ENCODE measurements around the gene CHTF8.
"Not testable (repeated sequence)": the region's sequence is repeated elsewhere in the genome, so short reads cannot be mapped to it uniquely, and the experiment has no call there.

Gene CHTF8, protein sequence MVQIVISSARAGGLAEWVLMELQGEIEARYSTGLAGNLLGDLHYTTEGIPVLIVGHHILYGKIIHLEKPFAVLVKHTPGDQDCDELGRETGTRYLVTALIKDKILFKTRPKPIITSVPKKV

GRCh38 chr16:69132424-69133252, at the start of gene CHTF8, which contains the start of gene UTP4:
CHTF8 (minus strand) TSS chr16:69132588; CDS start chr16:69121458, 11,130 bp downstream.
UTP4 (plus strand) TSS chr16:69132649; CDS start chr16:69133460, 811 bp downstream.
- peak; percentile 78 for DNase-seq

GRCh38 chr16:69180011-69180338, 47.6 kb upstream of the CHTF8 start:
- no peak for DNase-seq

- peak; percentile 74 for DNase-seq
Measured at GRCh38 chr16:69179328-69180010, 47.1 kb upstream of the CHTF8 start.

DNA sequence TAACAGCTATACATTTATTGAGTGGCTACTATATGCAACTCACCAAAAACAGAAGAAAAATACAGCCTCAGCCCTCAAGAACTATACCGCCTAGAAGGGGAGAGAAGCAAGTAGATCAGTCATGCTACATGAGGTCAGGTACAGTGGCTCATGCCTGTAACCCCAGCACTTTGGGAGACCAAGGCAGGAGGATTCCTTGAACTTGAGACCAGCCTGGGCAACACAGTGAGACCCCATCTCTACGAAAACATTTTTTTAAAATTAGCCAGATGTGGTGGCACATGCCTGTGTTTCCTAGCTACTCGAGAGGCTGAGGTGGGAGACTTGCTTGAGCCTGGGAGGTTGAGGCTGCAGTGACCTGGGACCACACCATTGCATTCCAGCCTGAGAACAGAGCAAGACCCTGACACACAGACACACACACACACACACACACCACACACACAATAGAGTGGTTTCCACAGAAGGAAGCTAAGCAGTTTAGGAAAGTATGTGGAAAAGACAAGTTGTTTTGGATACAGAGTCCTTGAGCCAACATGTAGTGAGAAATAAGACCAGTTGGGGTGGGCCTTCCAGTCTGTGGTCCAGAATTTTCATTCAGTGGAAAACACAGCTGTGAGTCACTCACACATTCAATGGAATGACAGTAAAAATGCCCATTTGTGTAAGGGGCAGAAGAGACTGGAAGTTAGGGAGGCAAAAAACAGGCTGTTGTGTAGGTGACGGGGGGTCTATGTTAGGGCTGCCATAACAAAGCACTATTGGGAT, 43.8 kb upstream of the CHTF8 start:
- no peak for DNase-seq

- DNase-seq = no peak
Measured at GRCh38 chr16:69171325-69172084, 39.1 kb upstream of the CHTF8 start.

DNA sequence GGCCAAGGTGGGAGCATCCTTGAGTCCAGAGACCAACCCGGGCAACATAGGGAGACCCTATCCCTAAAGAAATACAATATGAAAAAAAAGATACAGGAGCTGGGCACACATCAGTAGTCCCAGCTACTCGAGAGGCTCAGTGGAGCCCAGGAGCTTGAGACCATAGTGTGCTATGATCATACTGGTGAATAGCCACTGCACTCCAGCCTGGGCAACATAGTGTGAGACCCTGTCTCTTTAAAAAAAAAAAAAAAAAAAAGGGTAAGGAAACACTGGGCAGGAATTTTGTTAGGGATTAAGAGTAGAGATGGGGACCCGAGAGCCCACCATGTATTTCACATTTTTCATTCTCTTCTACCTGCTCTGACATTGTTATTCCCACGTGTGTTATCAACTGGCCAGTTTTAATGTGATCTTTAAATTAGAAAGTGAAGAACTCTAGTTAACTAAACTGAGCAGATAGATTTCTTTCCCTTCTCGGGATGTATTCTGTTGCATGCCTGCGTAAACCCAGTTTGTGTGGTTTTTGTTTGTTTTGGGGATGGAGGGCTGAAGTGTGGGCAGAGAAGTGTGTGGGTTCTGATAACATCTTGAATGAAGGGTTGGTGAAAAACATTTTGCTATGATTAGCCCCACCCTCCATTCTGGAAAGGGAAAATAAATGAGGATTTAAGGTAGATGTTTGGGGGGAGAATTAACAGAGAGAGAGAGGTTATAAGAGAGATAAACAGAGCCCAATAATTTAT, 37.4 kb upstream of the CHTF8 start:
- no peak for DNase-seq

GRCh38 chr16:69169051-69169450, 36.7 kb upstream of the CHTF8 start:
- no peak for DNase-seq

- DNase-seq = no peak
Measured at GRCh38 chr16:69166946-69167930, 34.9 kb upstream of the CHTF8 start.

DNA sequence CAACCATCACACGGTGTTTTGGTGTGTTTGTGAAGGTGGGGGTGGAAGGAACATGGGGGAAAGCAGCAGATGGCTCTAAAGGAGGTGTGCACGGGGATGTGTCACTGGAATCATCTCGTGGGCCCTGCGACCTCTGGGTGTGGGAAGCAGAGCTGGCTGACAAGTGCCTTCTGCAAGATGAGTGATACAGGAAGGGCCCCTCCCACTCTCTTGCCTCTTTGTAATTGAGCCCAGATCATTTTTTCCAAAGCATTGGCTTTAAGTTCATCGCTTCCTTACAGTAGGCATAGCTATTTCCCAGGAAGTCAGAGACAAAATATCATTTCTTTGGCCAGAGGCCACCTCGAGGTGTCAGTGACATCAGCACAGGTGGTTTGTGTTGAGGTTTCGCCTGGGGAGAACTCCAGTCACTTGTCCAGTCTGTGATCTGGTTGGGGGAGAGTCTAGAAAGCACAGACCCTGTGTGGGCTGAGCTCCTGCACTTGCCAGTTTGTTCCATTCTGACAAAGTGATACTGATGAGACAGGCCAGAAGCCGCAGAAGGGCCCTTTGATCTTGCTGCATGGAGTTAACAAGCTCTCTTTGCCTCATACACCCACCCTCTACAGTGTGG, 33.9 kb upstream of the CHTF8 start:
- DNase-seq = no peak

DNA sequence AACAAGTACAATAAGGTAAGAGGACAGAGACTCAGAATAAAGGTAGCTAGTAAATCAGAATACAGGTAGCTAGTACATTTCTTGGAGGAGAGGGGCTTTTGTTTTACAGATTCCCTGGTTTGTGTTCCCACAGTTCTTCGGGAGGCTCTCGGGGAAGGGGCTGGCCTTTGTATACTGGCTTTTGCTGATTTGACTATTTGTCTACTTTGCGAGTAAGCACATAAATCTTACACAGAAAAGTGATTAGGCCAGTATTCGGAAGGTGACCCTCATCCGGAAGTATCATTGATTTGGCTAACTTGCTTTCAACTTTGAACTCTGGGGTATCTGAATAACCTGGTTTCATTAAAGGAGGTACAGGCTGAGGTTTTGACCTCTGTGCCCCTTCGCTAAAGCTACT, 33.2 kb upstream of the CHTF8 start:
- DNase-seq = no peak

DNA sequence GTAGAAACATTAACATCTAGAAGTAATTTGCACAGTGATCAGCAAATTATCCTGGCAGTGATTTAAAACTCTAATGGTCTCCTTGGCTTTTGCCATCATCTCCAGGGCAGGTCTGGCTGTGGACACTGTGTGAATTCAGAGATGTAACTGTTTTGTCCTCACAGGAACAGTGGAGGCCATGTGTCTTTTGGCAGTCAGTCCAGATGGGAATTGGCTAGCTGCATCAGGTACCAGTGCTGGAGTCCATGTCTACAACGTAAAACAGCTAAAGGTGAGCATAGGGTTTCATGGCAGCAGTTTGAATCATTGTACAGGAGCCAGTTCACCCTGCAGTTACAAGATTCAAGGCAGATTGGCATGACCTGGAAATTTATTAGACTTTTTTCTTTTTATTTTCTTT, 27.8 kb upstream of the CHTF8 start:
- DNase-seq = no peak

GRCh38 chr16:69157196-69157595, 24.8 kb upstream of the CHTF8 start:
- no peak for DNase-seq

- peak; percentile 45 for DNase-seq
Measured at GRCh38 chr16:69150146-69150865, 17.9 kb upstream of the CHTF8 start.

DNA sequence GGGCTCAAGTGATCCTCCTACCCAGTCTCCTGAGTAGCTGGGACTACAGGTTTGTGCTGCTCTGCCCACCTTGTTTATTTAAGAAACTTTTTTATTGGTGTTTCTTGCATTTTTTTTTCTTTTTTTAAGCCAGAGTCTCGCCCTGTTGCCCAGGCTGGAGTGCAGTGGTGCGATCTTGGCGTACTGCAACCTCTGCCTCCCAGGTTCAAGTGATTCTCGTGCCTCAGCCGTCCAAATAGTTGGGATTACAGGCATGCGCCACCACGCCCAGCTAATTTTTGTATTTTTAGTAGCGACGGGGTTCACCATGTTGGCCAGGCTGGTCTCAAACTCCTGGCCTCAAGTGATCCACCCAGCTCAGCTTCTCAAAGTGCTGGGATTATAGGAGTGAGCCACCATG, 17.2 kb upstream of the CHTF8 start:
- DNase-seq = not testable (repeated sequence)

GRCh38 chr16:69145658-69146057, 13.3 kb upstream of the CHTF8 start:
- no peak for DNase-seq

DNA sequence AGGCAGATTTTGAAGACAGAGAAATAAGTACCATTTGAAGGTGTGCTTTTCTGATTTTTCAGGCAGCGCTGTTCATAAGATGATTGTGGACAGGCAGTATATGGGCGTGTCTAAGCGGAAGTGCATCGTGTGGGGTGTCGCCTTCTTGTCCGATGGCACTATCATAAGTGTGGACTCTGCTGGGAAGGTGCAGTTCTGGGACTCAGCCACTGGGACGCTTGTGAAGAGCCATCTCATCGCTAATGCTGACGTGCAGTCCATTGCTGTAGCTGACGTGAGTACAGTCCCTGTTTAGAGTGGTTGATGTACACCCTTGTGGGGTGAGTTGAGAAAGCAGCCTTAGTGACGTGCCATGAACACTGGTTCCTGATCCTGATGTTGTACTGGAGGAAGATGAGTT, 10.7 kb upstream of the CHTF8 start:
- DNase-seq = no peak

DNA sequence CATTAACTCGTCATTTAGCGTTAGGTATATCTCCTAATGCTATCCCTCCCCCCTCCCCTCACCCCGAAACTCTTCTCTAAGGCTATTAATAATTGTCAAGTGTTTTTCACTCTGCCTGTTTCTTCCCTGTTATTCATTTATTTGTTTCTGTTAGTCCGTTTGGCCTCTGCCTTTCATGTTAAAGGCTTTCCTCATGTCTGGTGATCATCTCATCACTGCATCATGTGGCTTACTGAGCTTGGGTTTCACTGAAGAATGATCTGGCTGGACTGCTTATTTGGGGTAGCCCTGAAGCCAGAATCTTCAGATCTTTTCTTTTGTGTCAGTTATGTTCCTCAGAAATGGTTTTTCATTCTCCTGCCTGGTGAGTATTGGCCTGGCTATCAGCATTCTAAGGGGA, 9.5 kb upstream of the CHTF8 start:
- no peak for DNase-seq

DNA sequence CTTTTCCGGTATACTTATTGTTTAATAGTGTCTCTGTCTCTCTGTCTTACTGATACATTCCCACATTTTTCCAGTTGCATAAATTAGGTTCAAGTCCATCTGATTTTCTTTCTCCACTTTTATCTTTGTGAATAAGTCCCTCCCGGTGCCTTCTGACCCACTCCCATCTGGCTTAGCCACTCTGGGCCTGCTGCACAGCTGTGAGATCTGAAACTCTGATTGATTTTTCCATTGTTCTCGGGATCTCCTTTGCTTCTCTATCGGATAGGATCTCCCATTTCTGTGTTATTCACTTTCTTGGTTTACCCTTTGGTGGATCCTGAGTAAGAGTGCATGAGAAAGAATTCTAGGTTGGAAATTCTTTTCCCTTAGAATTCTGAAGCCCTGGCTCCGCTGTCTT, 8.6 kb upstream of the CHTF8 start:
- no peak for DNase-seq

DNA sequence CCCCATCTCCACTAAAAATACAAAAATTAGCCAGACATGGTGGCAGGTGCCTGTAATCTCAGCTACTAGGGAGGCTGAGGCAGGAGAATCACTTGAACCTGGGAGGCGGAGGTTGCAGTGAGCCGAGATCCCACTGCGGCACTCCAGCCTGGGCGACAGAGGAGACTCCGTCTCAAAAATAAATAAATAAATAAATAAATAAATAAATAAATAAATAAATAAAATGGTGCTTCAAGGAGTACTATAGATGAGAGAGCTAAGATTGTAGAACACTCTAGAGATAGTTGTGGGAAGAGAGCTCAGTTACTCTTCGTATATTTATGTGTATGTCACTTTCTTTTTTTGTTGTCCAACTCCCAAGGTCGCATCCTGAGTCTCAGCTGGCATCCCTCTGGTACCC, 7.1 kb upstream of the CHTF8 start:
- not testable (repeated sequence) for DNase-seq
